ENCODE data around the gene UBE2E1. TPM values are rescaled to one million over a fixed set of nuclear protein-coding genes. Genes with fewer than 3 reads are reported as not detected.

UBE2E1 gene
- total and polyA plus RNA-seq, 8 donors, result 89.1 to 214 (median 186) TPM

GRCh38 chr3:23873941-23874340 lies 68.2 kb downstream of the UBE2E1 start:
- DNase-seq, result no peak
- intact Hi-C loops (cut with DNase I), result no loop called here
- no peaks in the 10 kb centered on the region for H3K27me3 ChIP-seq
- no peaks in the 10 kb centered on the region for H3K36me3 ChIP-seq
- no peak overlapping the region for H3K4me3 ChIP-seq
- peak; percentile 29 for ATAC-seq
- no peak overlapping the region for H3K27ac ChIP-seq
- no peak for TF ChIP-seq CTCF (IDR thresholded peaks at IDR 0.05)
- peaks cover 6 to 42% of the 10 kb centered on the region in 2 donors for H3K4me1 ChIP-seq
- H3K9me3 ChIP-seq, result no peaks in the 10 kb centered on the region

GRCh38 chr3:23874359-23875112 lies 68.8 kb downstream of the UBE2E1 start:
- no peak for TF ChIP-seq CTCF (IDR thresholded peaks at IDR 0.05)
- Histone ChIP-seq H3K27ac (no peak overlapping the region), H3K4me3 (no peak overlapping the region), H3K27me3 (no peaks in the 10 kb centered on the region), H3K9me3 (no peaks in the 10 kb centered on the region), H3K36me3 (no peaks in the 10 kb centered on the region), H3K4me1 (peaks cover 6 to 43% of the 10 kb centered on the region in 2 donors)
- DNase-seq (no peak), ATAC-seq (peak; percentile 55)
- intact Hi-C loops (cut with DNase I), result no loop called here

- H3K9me3 ChIP-seq, result no peaks in the 10 kb centered on the region
- no peak overlapping the region for H3K27ac ChIP-seq
- ATAC-seq (no peak), DNase-seq (no peak)
- no peaks in the 10 kb centered on the region for H3K27me3 ChIP-seq
- no peaks in the 10 kb centered on the region for H3K36me3 ChIP-seq
- no peak overlapping the region for H3K4me3 ChIP-seq
- no peak for TF ChIP-seq CTCF (IDR thresholded peaks at IDR 0.05)
- intact Hi-C loops (cut with DNase I), result no loop called here
- H3K4me1 ChIP-seq, result peaks cover 6 to 38% of the 10 kb centered on the region in 2 donors
Measured at GRCh38 chr3:23875113-23875725, 69.5 kb downstream of the UBE2E1 start.

GRCh38 chr3:23876923-23877322 lies 71.2 kb downstream of the UBE2E1 start:
- Histone ChIP-seq H3K4me1 (peaks cover 6 to 48% of the 10 kb centered on the region in 2 donors), H3K27ac (no peak overlapping the region), H3K27me3 (no peaks in the 10 kb centered on the region), H3K9me3 (no peaks in the 10 kb centered on the region), H3K36me3 (peaks cover 0 to 6% of the 10 kb centered on the region in 2 donors), H3K4me3 (no peak overlapping the region)
- TF ChIP-seq CTCF (IDR thresholded peaks at IDR 0.05), result no peak
- intact Hi-C loops (cut with DNase I), result no loop called here
- ATAC-seq, result no peak
- no peak for DNase-seq

- ATAC-seq, result peak; percentile 28
- no peaks in the 10 kb centered on the region for H3K9me3 ChIP-seq
- no peaks in the 10 kb centered on the region for H3K27me3 ChIP-seq
- no peak overlapping the region for H3K4me3 ChIP-seq
- H3K27ac ChIP-seq, result no peak overlapping the region
- no peak for DNase-seq
- peaks cover 0 to 11% of the 10 kb centered on the region in 2 donors for H3K36me3 ChIP-seq
- TF ChIP-seq CTCF (IDR thresholded peaks at IDR 0.05), result no peak
- H3K4me1 ChIP-seq, result peaks cover 6 to 48% of the 10 kb centered on the region in 2 donors
- intact Hi-C loops (cut with DNase I), result no loop called here
Measured at GRCh38 chr3:23877329-23877980, 71.7 kb downstream of the UBE2E1 start.

Measured in left lung (tissue), 10 donors.